Measurements from ENCODE around the gene CLCA4. TPM values are rescaled to one million over a fixed set of nuclear protein-coding genes. Genes with fewer than 3 reads are reported as not detected.

The CLCA4 gene
- total and polyA plus RNA-seq, 2 of the 4 experiments (the other 2 are of a cell fraction), result not detected

- Histone ChIP-seq H3K27me3 (ENCODE audit: control insufficient read depth, insufficient read depth, low read length) (peaks cover 9% of the 10 kb centered on the region), H3K4me3 (ENCODE audit: insufficient read depth, low read depth, low read length) (no peak overlapping the region), H3K4me2 (ENCODE audit: low read depth, low read length) (no peak overlapping the region), H2BK20ac (ENCODE audit: low read depth, low read length) (no peak overlapping the region), H4K5ac (ENCODE audit: low read depth, low read length) (no peak overlapping the region), H3K23ac (ENCODE audit: low read depth, low read length) (no peak overlapping the region), H3K18ac (ENCODE audit: low read depth, low read length) (no peak overlapping the region), H3K36me3 (ENCODE audit: control insufficient read depth, insufficient read depth, low read length) (no peaks in the 10 kb centered on the region), H2AK5ac (ENCODE audit: low read depth, low read length) (no peak overlapping the region), H2BK15ac (ENCODE audit: low read depth, low read length) (no peak overlapping the region), H2BK5ac (ENCODE audit: low read depth, low read length, poor library complexity, severe bottlenecking) (no peak overlapping the region), H3K79me1 (ENCODE audit: low read depth in 1 of 2, low read length in 2 of 2) (no peaks in the 10 kb centered on the region), H4K20me1 (ENCODE audit: insufficient read depth, low read length) (no peaks in the 10 kb centered on the region), H2BK120ac (ENCODE audit: low read depth, low read length) (no peak overlapping the region), H4K8ac (ENCODE audit: low read depth in 2 of 2, low read length in 2 of 2) (no peak overlapping the region), H2AK9ac (replicated peaks; ENCODE audit: low read depth, low read length, poor library complexity) (no peak overlapping the region), H4K91ac (ENCODE audit: insufficient read depth, low read depth, low read length) (no peak overlapping the region), H3K56ac (ENCODE audit: extremely low read depth, insufficient read depth, low read length) (no peak overlapping the region), H3K9me1 (ENCODE audit: insufficient read depth, low read length) (no peaks in the 10 kb centered on the region), H3K14ac (replicated peaks; ENCODE audit: low read depth, low read length) (no peak overlapping the region), H2AFZ (replicated peaks; ENCODE audit: low read length, poor library complexity) (peak overlapping the region; percentile 62), H3K4ac (ENCODE audit: low read depth, low read length) (no peak overlapping the region), H3K27ac (ENCODE audit: insufficient read depth, low read length) (no peak overlapping the region), H3K9me3 (ENCODE audit: control insufficient read depth, insufficient read depth, low read length) (no peaks in the 10 kb centered on the region), H3K4me1 (ENCODE audit: control insufficient read depth, insufficient read depth, low read length) (peaks cover 2% of the 10 kb centered on the region), H3K9ac (ENCODE audit: low read depth, low read length) (no peak overlapping the region)
- 80% methylated on average over 1 of the region's 18 CpGs; no CpG with 5 or more reads in 1 of the 2 experiments for WGBS, 2 experiments (ENCODE audit: extremely low coverage in 2 of 2, insufficient read length in 1 of 2)
- dilution Hi-C loops (cut with HindIII; ENCODE audit: low sequenced_read_pairs, unreplicated experiment) (no loop called here), intact Hi-C loops (cut with micrococcal nuclease) (loop anchor here (5.0 to 10.0 kb wide), 2 partner anchors 106 to 462 kb away; partner anchors contain the start of gene ODF2L), in situ Hi-C loops (cut with MboI; ENCODE audit: low sequenced_read_pairs) (no loop called here)
- BruUV-seq (replicated peaks), result no TSS peak
- DNase-seq (no peak), ATAC-seq (ENCODE audit: low read depth) (no peak)
- CTCF ChIA-PET, result no interaction called here
- POLR2A ChIA-PET (ENCODE audit: unreplicated experiment), result no interaction called here
- TF ChIP-seq MAZ (IDR thresholded peaks at IDR 0.05; ENCODE audit: borderline replicate concordance, low read depth, low read length) (no peak), MXI1 (IDR thresholded peaks at IDR 0.05; ENCODE audit: borderline replicate concordance, low read depth, low read length) (no peak), CTCF (conservative IDR thresholded peaks at IDR 0.05; ENCODE audit: low read depth, low read length) (no peak), ELK1 (IDR thresholded peaks at IDR 0.05; ENCODE audit: borderline replicate concordance, low read depth, low read length) (no peak), RAD21 (IDR thresholded peaks at IDR 0.05; ENCODE audit: low read length) (no peak), NFE2L2 (IDR thresholded peaks at IDR 0.05; ENCODE audit: low read depth, low read length) (no peak), RCOR1 (IDR thresholded peaks at IDR 0.05; ENCODE audit: insufficient replicate concordance, low read length) (no peak), USF2 (IDR thresholded peaks at IDR 0.05; ENCODE audit: low read depth, low read length) (no peak), POLR2A (IDR thresholded peaks at IDR 0.05; ENCODE audit: low read depth, low read length) (no peak), SMC3 (IDR thresholded peaks at IDR 0.05; ENCODE audit: low read depth, low read length) (no peak), CEBPB (IDR thresholded peaks at IDR 0.05; ENCODE audit: low read depth, low read length) (no peak), MAFK (IDR thresholded peaks at IDR 0.05; ENCODE audit: low read depth, low read length) (no peak), CHD1 (IDR thresholded peaks at IDR 0.05; ENCODE audit: low read depth, low read length) (no peak)
These were observed 44.0 kb upstream of the CLCA4 start for GRCh38 chr1:86502721-86503405.
